HUES64 (cell line): ENCODE measurements around the gene RFX2.

Experiments
- H3K27ac ChIP-seq: 2 replicates; pipeline ENCODE4 v1.7.0; 2013; ENCODE audit warnings: low read depth, low read length, inconsistent platforms
- H3K27me3 ChIP-seq: 2 replicates; pipeline ENCODE4 v1.6.1; 2013; ENCODE audit warnings: mild to moderate bottlenecking, low read length; ENCODE audit not compliant: insufficient read depth
- H3K36me3 ChIP-seq: 2 replicates; pipeline ENCODE4 v1.6.1; 2013; ENCODE audit warnings: mild to moderate bottlenecking, low read length; ENCODE audit not compliant: insufficient read depth
- H3K4me1 ChIP-seq: 2 replicates; pipeline ENCODE4 v1.6.1; 2013; ENCODE audit warnings: mild to moderate bottlenecking, low read length, moderate library complexity; ENCODE audit not compliant: insufficient read depth
- H3K4me3 ChIP-seq: 2 replicates; pipeline ENCODE4 v1.5.1; 2013; ENCODE audit warnings: mild to moderate bottlenecking, low read length, moderate library complexity
- H3K9ac ChIP-seq: 2 replicates; pipeline ENCODE4 v1.6.1; 2013; ENCODE audit warnings: mild to moderate bottlenecking, low read depth, low read length
- H3K9me3 ChIP-seq: 2 replicates; pipeline ENCODE4 v1.6.1; 2013; ENCODE audit warnings: low read depth, low read length; ENCODE audit not compliant: insufficient read depth
- WGBS: fragments of 150-250, 120-280 bp; methylation state at CpG from one replicate; pipeline ENCODE4 v1.1.7; 2013; ENCODE audit warnings: missing lambda C conversion rate; 5-methylcytosine and 5-hydroxymethylcytosine counted together

RFX2 gene

DNA sequence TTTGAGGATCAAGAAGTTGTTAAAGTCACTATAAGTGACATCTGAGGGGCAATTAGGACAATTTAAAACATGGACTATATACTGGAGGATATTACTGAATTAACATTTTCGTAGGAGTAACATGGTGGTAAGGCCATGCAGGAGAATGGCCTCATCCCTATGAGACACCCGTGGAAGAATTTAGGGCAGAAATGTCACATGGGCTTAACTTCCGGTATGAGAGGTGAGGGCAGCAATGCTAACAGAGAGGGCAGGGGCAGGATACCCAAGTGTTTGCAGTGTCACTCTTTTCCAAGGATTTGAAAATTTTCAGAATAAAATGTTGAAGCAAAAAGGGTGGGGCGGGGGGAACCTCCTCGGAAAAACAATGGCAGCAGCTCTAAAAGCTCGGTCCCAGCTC is 156.0 kb downstream of the RFX2 start:
- Histone ChIP-seq H3K27ac (no peak overlapping the region), H3K4me1 (peaks cover 81% of the 10 kb centered on the region), H3K27me3 (no peaks in the 10 kb centered on the region), H3K9me3 (no peaks in the 10 kb centered on the region), H3K9ac (no peak overlapping the region), H3K36me3 (peaks cover 6% of the 10 kb centered on the region; the same call in 1 of the 2 replicates), H3K4me3 (no peak overlapping the region)
- 75% methylated on average over 6 of the region's 6 CpGs for WGBS

DNA sequence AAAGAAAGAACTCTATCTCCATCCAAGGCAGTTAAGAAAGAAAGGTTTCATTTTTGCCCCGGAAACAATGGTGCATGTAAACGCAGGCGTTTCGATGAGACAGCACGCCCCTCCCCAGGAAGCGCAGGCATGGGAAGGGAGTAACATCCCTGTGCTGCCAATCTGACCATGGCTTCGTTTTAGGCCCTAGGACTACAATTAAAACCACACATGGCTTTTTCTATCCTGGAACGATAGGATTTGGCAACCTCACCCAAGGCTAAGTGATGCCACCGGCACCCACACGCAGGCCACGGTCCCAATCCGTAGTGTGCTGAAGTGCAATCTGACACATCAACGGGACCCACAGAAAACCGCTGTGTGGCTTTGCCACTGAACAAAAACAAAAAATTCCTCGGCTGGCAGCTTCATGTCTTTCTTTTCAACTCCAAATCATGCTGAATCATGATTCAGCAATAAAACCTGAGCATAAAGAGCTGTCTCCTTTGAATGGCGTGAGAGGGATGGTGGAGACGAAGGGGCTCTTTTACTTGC is 156.6 kb downstream of the RFX2 start:
- H3K4me1 ChIP-seq = peaks cover 85% of the 10 kb centered on the region
- no peaks in the 10 kb centered on the region for H3K9me3 ChIP-seq
- peaks cover 6% of the 10 kb centered on the region; the same call in 1 of the 2 replicates for H3K36me3 ChIP-seq
- WGBS = 79% methylated on average over 17 of the region's 17 CpGs
- H3K9ac ChIP-seq = no peak overlapping the region
- no peaks in the 10 kb centered on the region for H3K27me3 ChIP-seq
- H3K4me3 ChIP-seq = no peak overlapping the region
- peak overlapping the region; percentile 36; the same call in 1 of the 2 replicates for H3K27ac ChIP-seq

DNA sequence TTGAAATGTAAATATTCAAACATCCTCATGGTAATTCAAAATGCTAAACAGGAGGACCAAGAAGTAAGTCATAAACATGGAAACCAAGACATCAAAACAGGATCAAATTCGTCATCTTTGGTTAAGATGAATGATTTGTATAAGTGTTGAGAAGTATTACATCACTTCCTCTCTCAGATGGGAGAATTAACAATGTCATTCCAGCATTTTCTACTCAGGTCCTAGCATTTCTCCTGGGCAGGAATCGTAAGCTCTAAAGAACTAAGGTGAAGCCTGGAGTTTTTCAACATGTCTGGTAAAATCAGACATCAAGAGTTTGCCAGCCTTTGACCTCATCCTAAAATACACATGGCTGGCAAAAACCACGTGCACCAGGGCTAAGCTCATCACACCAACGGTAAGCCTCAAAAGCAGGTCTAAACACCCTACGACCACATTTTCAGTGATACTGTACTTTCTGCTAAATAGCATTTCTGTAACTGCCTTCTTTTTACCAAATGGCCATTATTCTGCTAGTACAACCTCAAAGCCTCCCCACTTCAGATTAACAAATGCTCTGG is 157.2 kb downstream of the RFX2 start:
- Histone ChIP-seq H3K27me3 (no peaks in the 10 kb centered on the region), H3K36me3 (peaks cover 6% of the 10 kb centered on the region; the same call in 1 of the 2 replicates), H3K4me3 (no peak overlapping the region), H3K9me3 (no peaks in the 10 kb centered on the region), H3K4me1 (peaks cover 82% of the 10 kb centered on the region), H3K9ac (no peak overlapping the region), H3K27ac (peak overlapping the region; percentile 36; the same call in 1 of the 2 replicates)
- 62% methylated on average over 4 of the region's 5 CpGs for WGBS

DNA sequence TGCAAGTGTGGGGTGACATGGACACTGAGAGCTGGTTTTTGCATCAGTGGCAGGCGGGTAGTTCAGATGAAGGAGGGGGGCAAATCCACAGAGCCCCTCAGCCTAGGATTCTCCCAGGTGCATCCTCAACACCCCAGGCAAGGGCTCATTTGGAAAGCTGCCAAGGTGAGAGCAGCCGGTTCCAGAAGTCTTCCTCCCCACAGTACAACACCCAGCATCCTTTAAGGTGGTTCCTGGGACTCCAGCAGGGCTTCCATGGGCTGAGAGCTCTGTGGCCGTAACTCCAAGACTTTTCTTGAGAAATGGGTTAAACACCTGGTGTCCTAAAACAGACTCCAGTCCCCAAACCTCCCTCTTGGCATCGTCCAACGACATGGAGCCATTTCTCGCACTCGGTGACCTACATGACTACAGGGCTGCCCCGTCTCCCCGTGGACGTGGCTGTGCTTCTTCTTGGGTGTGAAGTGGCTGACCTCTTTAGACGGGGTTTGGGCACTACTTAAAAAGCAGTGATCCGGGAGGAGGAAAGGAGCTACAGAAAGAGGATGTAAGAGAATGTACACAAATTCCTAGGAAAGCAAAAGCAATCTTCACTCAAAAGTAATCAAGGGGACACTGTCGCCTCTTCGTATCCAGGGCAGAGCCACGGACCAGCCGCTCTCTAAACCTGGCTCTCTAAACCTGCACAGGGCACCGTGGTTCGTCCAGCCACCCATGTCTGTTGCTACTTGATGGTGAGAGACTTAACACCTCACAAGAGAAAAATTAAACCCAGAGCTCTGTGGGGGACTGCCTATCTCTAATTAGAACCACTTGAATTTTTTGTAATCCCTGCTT is 157.9 kb downstream of the RFX2 start:
- H3K36me3 ChIP-seq = peaks cover 6% of the 10 kb centered on the region; the same call in 1 of the 2 replicates
- H3K9ac ChIP-seq = no peak overlapping the region
- H3K4me1 ChIP-seq = peaks cover 75% of the 10 kb centered on the region
- no peaks in the 10 kb centered on the region for H3K27me3 ChIP-seq
- WGBS = 73% methylated on average over 18 of the region's 18 CpGs
- no peak overlapping the region for H3K27ac ChIP-seq
- H3K9me3 ChIP-seq = no peaks in the 10 kb centered on the region
- no peak overlapping the region for H3K4me3 ChIP-seq

DNA sequence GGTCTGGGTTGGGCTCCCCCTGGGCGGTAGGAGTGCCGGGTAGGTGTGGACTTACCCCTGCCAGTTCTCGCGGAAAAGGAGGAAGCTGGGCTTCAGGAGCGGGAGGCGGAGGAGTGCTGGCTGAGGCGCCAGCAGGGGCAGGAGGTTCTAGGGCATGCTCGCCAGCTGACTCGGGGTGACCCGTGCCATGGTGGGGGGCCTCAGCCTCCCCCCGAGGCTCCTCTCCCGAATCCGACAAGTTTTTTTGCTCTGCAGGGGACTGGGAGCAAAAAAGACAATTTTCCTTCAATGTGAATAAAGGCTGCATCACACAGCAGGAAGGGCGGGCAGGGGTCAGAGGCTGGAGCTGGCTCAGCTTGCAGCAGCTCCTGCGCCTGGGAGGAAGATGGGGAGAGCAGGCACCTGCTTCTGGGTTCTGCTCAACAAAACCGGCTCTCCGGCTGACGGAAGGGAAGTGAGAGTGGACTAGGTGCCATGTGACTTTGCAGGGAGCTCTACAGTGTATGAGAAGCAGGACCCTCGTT is 158.9 kb downstream of the RFX2 start:
- Histone ChIP-seq H3K9ac (no peak overlapping the region), H3K4me1 (peaks cover 67% of the 10 kb centered on the region), H3K36me3 (peaks cover 6% of the 10 kb centered on the region; the same call in 1 of the 2 replicates), H3K27ac (peak overlapping the region; percentile 32; the same call in 1 of the 2 replicates), H3K27me3 (no peaks in the 10 kb centered on the region), H3K4me3 (no peak overlapping the region), H3K9me3 (no peaks in the 10 kb centered on the region)
- 37% methylated on average over 19 of the region's 19 CpGs for WGBS

DNA sequence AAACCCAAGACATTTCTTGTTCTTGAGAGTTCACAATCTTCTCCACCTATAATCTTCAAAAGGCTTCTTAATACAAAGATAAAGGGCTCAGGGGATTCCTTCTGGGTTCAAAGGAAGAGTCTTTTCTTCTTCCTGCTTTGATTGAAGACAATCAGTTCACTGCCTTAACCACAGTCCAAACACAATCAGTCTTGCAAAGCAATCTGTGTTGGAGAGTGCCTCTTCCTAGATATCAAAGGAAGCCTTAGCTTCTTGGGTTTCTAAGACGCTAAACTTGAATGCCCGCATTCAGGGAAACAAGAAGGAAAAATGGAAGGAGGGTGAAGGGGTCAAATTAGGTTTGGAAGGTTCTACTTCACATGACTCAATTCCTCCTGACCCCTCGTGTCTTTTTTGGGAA is 159.6 kb downstream of the RFX2 start:
- Histone ChIP-seq H3K36me3 (peaks cover 6% of the 10 kb centered on the region; the same call in 1 of the 2 replicates), H3K27me3 (no peaks in the 10 kb centered on the region), H3K4me1 (peaks cover 66% of the 10 kb centered on the region), H3K9ac (no peak overlapping the region), H3K9me3 (no peaks in the 10 kb centered on the region), H3K4me3 (no peak overlapping the region), H3K27ac (no peak overlapping the region)
- WGBS = 79% methylated on average over 3 of the region's 3 CpGs

DNA sequence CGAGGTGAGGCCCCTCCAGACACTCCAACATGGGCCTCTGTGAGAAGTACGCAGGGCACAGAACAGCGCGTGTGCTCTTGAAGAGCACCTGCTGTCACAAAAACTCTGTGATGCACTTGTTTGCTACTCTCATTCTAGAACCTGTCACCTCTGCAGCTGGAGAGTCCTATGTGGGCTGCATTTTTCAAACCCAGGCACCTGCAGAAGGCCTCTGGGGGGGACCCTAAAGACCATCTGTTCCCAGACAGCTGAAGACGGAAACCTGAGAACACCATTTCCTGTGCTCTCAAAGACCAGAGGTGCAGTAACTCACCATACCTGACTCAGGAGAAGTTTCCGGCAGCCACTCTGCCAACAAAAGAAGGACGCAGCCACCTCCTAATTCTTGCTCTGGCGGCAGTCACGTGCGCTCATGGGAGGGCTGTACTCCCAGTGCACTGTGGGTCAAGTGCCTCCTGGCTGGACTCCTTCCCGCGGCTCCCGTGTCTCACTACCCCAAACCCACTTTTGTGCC is 160.5 kb downstream of the RFX2 start:
- Histone ChIP-seq H3K27ac (no peak overlapping the region), H3K4me3 (no peak overlapping the region), H3K36me3 (peaks cover 6% of the 10 kb centered on the region; the same call in 1 of the 2 replicates), H3K9me3 (no peaks in the 10 kb centered on the region), H3K9ac (no peak overlapping the region), H3K4me1 (peaks cover 62% of the 10 kb centered on the region), H3K27me3 (no peaks in the 10 kb centered on the region)
- WGBS = 94% methylated on average over 13 of the region's 13 CpGs

DNA sequence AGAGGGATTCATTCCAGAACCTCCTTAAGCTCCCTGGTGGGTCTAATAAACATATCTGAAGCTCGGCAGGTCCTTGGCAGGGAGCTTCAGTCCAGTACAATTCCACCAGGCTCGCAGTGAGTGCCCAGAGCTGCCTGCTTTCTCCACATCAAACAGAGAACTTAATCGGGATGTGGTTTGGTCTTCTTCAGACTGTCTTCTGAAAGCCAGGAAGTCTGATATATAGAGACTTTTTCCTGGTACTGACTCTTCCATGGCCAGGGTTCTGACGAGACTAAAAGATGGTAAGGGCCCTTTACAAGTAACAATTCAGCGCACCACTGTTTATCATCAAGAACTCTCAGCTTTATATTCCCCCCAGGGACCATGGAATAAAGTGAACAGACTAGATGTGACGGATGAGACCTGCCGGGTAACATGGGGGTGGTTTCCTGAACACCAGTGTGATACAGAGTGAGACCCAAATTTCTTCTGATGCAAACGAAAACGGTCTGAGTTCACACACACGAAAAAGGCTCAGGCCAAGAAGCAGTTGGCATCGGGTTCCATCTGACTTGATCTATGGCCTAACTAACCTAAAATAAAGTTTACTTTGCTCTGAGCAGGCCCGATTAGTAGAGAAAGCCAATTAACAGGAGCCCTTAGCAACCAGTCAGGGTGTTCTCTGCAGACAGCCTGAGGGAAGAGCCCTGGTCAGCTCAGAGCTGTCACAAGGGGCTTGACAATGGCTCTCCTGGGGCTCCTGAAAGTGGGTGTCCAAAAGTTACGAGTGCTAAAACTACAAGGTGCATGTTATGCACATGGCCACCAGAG is 161.3 kb downstream of the RFX2 start:
- Histone ChIP-seq H3K4me3 (no peak overlapping the region), H3K27ac (no peak overlapping the region), H3K9ac (no peak overlapping the region), H3K36me3 (peaks cover 6% of the 10 kb centered on the region; the same call in 1 of the 2 replicates), H3K9me3 (no peaks in the 10 kb centered on the region), H3K27me3 (no peaks in the 10 kb centered on the region), H3K4me1 (peaks cover 53% of the 10 kb centered on the region)
- whole genome bisulfite sequencing = 79% methylated on average over 12 of the region's 13 CpGs

DNA sequence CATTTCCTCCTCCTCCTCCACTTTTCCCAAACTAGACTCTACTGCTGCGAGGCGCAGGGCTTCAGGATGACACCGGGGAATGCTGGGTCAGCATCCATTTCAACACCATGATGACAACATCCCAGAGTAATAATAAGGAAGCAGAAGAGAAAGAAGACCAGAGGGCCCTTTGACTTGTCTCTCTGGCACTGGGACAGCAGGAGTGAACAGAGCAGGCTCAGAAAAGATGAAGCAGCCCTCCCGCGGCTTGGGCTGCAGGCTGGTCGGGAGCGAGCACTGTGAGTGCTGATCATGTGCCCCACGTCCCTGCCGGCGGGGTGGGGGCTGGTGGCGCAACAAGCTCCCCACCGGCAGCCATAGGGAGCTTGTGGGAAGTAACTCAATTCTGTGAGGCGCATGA is 162.9 kb downstream of the RFX2 start:
- no peak overlapping the region for H3K9ac ChIP-seq
- peaks cover 6% of the 10 kb centered on the region; the same call in 1 of the 2 replicates for H3K36me3 ChIP-seq

DNA sequence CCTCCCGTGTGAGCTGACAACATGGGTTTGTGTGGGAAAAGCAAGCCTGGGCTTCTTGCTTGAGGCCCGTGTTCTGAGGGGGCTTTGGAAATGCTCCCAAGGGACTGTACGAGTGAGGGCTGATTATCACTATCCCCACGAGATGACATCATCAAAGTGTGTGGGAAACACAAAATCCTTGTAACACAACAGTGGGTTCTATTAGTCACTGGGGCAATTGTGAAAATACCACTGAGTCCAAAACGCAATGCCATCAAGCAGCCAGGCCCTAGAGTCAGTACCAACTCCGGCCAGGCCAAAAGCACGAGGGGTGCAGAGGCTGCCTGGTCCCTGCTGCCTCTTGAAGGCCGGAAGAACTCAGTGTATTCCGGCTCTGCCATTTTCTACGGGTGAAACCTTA is 166.7 kb downstream of the RFX2 start:
- WGBS = 85% methylated on average over 10 of the region's 10 CpGs
- H3K4me3 ChIP-seq = no peak overlapping the region
- H3K27me3 ChIP-seq = no peaks in the 10 kb centered on the region
- no peak overlapping the region for H3K27ac ChIP-seq
- peaks cover 30% of the 10 kb centered on the region for H3K36me3 ChIP-seq
- no peak overlapping the region for H3K9ac ChIP-seq
- no peaks in the 10 kb centered on the region for H3K9me3 ChIP-seq
- peaks cover 1% of the 10 kb centered on the region; the same call in 1 of the 2 replicates for H3K4me1 ChIP-seq

More for the DNA sequence above, 162.9 kb downstream of the RFX2 start:
- Histone ChIP-seq H3K27me3 (no peaks in the 10 kb centered on the region), H3K4me1 (peaks cover 38% of the 10 kb centered on the region), H3K4me3 (no peak overlapping the region), H3K27ac (no peak overlapping the region), H3K9me3 (no peaks in the 10 kb centered on the region)
- WGBS = 86% methylated on average over 13 of the region's 13 CpGs
